GM23248 (cell line): ENCODE data around the gene HDAC4. TPM values are rescaled to one million over a fixed set of nuclear protein-coding genes. Genes with fewer than 3 reads are reported as not detected.

ENCODE experiments used
- DNase-seq: peaks from one replicate; pipeline ENCODE4 v3.0.0-alpha.2; 2015
- H2AFZ ChIP-seq: fragments of 200-600 bp; sonication (generic); 2 replicates; pipeline ENCODE4 v1.6.1; 2016; ENCODE audit warnings: antibody characterized with exemption
- H3F3A ChIP-seq: fragments of 200-600 bp; sonication (generic); 2 replicates; pipeline ENCODE4 v1.6.1; 2016; ENCODE audit warnings: mild to moderate bottlenecking, antibody characterized with exemption, mixed run types; ENCODE audit not compliant: insufficient read depth
- H3K27ac ChIP-seq: fragments of 200-600 bp; sonication (generic); 2 replicates; pipeline ENCODE4 v1.5.1; 2016; ENCODE audit warnings: mild to moderate bottlenecking
- H3K27me3 ChIP-seq: fragments of 200-600 bp; sonication (generic); replicated peaks from 2 replicates; pipeline ENCODE4 v1.6.1; 2016; ENCODE audit warnings: mild to moderate bottlenecking; ENCODE audit not compliant: insufficient read depth
- H3K36me3 ChIP-seq: fragments of 200-600 bp; sonication (generic); 2 replicates; pipeline ENCODE4 v1.6.1; 2016; ENCODE audit warnings: low read depth, mild to moderate bottlenecking
- H3K4me1 ChIP-seq: fragments of 200-600 bp; sonication (generic); 2 replicates; pipeline ENCODE4 v1.6.1; 2016; ENCODE audit warnings: mild to moderate bottlenecking; ENCODE audit not compliant: insufficient read depth
- H3K4me2 ChIP-seq: fragments of 200-600 bp; sonication (generic); one replicate; pipeline ENCODE4 v1.6.1; 2016; ENCODE audit warnings: mild to moderate bottlenecking; ENCODE audit not compliant: unreplicated experiment
- H3K4me3 ChIP-seq: fragments of 200-600 bp; sonication (generic); 2 replicates; pipeline ENCODE4 v1.5.1; 2016; ENCODE audit warnings: mild to moderate bottlenecking
- H3K79me2 ChIP-seq: fragments of 200-600 bp; sonication (generic); 2 replicates; pipeline ENCODE4 v1.6.1; 2016; ENCODE audit warnings: mild to moderate bottlenecking; ENCODE audit not compliant: insufficient read depth
- H3K9ac ChIP-seq: fragments of 200-600 bp; sonication (generic); 2 replicates; pipeline ENCODE4 v1.6.1; 2016; ENCODE audit warnings: mild to moderate bottlenecking
- H3K9me2 ChIP-seq: fragments of 200-600 bp; sonication (generic); 2 replicates; pipeline ENCODE4 v1.6.1; 2016; ENCODE audit warnings: mixed run types, mild to moderate bottlenecking, moderate library complexity; ENCODE audit not compliant: insufficient read depth
- H3K9me3 ChIP-seq: fragments of 200-600 bp; sonication (generic); one replicate; pipeline ENCODE4 v1.6.1; 2017; ENCODE audit warnings: low read depth
- H4K20me1 ChIP-seq: fragments of 200-600 bp; sonication (generic); 2 replicates; pipeline ENCODE4 v1.6.0; 2016; ENCODE audit not compliant: insufficient read depth
- EZH2 ChIP-seq: fragments of 200-600 bp; sonication (generic); IDR thresholded peaks from 2 replicates; pipeline ENCODE4 v1.6.1; 2018; ENCODE audit warnings: antibody characterized with exemption, mild to moderate bottlenecking; ENCODE audit not compliant: insufficient read depth, poor library complexity, severe bottlenecking
- EZH2phosphoT487 ChIP-seq: fragments of 200-600 bp; sonication (generic); IDR thresholded peaks from 2 replicates; pipeline ENCODE4 v1.6.1; 2018; ENCODE audit warnings: antibody characterized with exemption, moderate library complexity, mild to moderate bottlenecking, low read depth; ENCODE audit not compliant: insufficient read depth
- WGBS, 2 experiments: methylation state at CpG; one replicate each; pipeline ENCODE4 v1.1.6; 2015 to 2017; ENCODE audit warnings: low lambda C conversion rate in 2 of 2, low coverage in 1 of 2; ENCODE audit errors: missing lambda C conversion rate in 2 of 2; 5-methylcytosine and 5-hydroxymethylcytosine counted together
- in situ Hi-C: fragments of 300-500 bp; cut with MboI; formaldehyde crosslinking; loops from 2 replicates; pipeline ENCODE4 v1.15.0; 2020
- polyA plus RNA-seq: library from polyadenylated mRNA; unstranded; fragments of >200 nt; fragmentation: Nextera tagmentation; extraction: Ambion mirVana; gene quantifications from 2 replicates; pipeline ENCODE4 v1.2.1, GENCODE V29; 2016
- total RNA-seq: library from RNA; depleted of rRNA; stranded (reverse); fragments of >200 nt; shearing (Covaris generic); gene quantifications from 2 replicates; pipeline ENCODE4 v1.2.3, GENCODE V29; 2014

Gene HDAC4
- total and polyA plus RNA-seq, 2 experiments from 2014 or later = 2.1 to 6.3 TPM

DNA sequence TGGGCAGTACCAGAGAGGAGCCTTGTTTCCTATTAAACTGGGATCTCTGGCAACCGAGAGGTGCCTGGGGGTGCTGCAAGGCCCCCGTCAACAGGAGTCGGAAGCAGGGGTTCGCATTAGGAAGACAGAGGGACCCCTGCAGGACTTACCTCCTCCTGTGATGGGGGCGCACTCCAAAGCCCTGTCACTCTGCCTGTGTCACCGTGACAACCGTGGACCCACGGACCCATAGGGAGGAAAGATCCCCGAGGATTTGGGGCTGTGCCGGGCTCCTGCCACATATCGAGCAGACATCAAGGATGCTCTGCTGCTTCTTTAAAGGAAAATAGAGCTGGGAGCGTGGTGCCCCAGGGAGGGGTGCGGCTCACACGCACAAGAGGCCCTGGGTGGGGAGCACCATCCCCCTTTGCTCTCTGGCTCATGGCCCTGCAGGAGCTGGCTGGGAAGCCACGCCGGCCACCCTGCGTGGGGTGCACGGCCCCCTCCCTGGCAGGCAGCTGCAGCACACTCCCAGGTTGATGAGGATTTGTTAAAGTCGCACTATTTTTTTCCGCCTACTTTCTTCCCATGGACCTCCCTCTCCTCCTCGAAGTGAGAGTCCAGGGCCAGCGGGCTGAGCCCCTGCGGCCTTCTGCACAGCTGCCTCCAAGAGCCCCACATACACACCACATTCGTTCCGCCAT is 385.5 kb downstream of the HDAC4 start:
- WGBS, 2 experiments = 73 to 78% methylated on average over 23 to 25 of the region's 25 CpGs
- no peak for TF ChIP-seq EZH2phosphoT487
- TF ChIP-seq EZH2 = no peak

GRCh38 chr2:239014458-239015217 is 386.2 kb downstream of the HDAC4 start:
- Histone ChIP-seq H3K9me2 (no peaks in the 10 kb centered on the region), H3F3A (no peaks in the 10 kb centered on the region), H3K27ac (no peak overlapping the region), H3K79me2 (no peaks in the 10 kb centered on the region), H3K9ac (no peak overlapping the region), H3K9me3 (no peaks in the 10 kb centered on the region), H2AFZ (no peak overlapping the region), H3K4me3 (no peak overlapping the region), H3K27me3 (peaks cover 7% of the 10 kb centered on the region; the same call in 1 of the 2 replicates), H3K4me1 (no peaks in the 10 kb centered on the region), H4K20me1 (no peaks in the 10 kb centered on the region), H3K36me3 (no peaks in the 10 kb centered on the region), H3K4me2 (no peak overlapping the region)
- TF ChIP-seq EZH2 = no peak
- no peak for TF ChIP-seq EZH2phosphoT487
- in situ Hi-C loops = no loop called here
- no peak for DNase-seq
- WGBS, 2 experiments = 61 to 64% methylated on average over 9 of the region's 9 CpGs

More for the DNA sequence above, 385.5 kb downstream of the HDAC4 start:
- H3K4me3 ChIP-seq = no peak overlapping the region
- no peaks in the 10 kb centered on the region for H3K4me1 ChIP-seq
- H2AFZ ChIP-seq = no peak overlapping the region
- no peaks in the 10 kb centered on the region for H3K79me2 ChIP-seq
- no peak overlapping the region for H3K4me2 ChIP-seq
- no peak for DNase-seq
- H3K9me2 ChIP-seq = no peaks in the 10 kb centered on the region
- no peak overlapping the region for H3K9ac ChIP-seq
- H3K9me3 ChIP-seq = no peaks in the 10 kb centered on the region
- no peak overlapping the region for H3K27ac ChIP-seq
- H4K20me1 ChIP-seq = no peaks in the 10 kb centered on the region
- H3F3A ChIP-seq = no peaks in the 10 kb centered on the region
- in situ Hi-C loops = no loop called here
- H3K36me3 ChIP-seq = no peaks in the 10 kb centered on the region
- peaks cover 9% of the 10 kb centered on the region; the same call in 1 of the 2 replicates for H3K27me3 ChIP-seq

DNA sequence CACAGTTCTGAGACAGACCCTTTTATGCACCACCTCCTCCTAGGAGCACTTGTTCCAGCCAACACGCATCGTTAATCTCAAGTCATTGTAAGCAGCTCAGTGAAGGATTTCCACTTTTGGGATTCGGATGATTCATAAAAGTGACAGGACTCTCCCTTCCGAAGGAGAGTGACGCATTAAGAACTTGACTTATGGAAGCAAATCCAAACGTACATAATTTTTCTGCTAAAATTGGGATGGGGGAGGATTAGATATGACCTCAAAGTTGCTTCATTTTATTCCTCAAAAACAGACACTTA is 387.2 kb downstream of the HDAC4 start:
- H3K27me3 ChIP-seq = 0 out of 2 replicates have a peak, but pooled peaks cover 6% of the 10 kb centered on the region
- H3F3A ChIP-seq = no peaks in the 10 kb centered on the region
- no peaks in the 10 kb centered on the region for H3K9me3 ChIP-seq
- H2AFZ ChIP-seq = no peak overlapping the region
- no peaks in the 10 kb centered on the region for H4K20me1 ChIP-seq
- TF ChIP-seq EZH2phosphoT487 = no peak
- TF ChIP-seq EZH2 = no peak
- in situ Hi-C loops = no loop called here
- no peak overlapping the region for H3K27ac ChIP-seq
- H3K36me3 ChIP-seq = no peaks in the 10 kb centered on the region
- no peaks in the 10 kb centered on the region for H3K79me2 ChIP-seq
- H3K9ac ChIP-seq = no peak overlapping the region
- H3K4me1 ChIP-seq = no peaks in the 10 kb centered on the region
- DNase-seq = no peak
- no peak overlapping the region for H3K4me2 ChIP-seq
- no peaks in the 10 kb centered on the region for H3K9me2 ChIP-seq
- 82 to 84% methylated on average over 6 of the region's 6 CpGs for WGBS, 2 experiments
- no peak overlapping the region for H3K4me3 ChIP-seq

DNA sequence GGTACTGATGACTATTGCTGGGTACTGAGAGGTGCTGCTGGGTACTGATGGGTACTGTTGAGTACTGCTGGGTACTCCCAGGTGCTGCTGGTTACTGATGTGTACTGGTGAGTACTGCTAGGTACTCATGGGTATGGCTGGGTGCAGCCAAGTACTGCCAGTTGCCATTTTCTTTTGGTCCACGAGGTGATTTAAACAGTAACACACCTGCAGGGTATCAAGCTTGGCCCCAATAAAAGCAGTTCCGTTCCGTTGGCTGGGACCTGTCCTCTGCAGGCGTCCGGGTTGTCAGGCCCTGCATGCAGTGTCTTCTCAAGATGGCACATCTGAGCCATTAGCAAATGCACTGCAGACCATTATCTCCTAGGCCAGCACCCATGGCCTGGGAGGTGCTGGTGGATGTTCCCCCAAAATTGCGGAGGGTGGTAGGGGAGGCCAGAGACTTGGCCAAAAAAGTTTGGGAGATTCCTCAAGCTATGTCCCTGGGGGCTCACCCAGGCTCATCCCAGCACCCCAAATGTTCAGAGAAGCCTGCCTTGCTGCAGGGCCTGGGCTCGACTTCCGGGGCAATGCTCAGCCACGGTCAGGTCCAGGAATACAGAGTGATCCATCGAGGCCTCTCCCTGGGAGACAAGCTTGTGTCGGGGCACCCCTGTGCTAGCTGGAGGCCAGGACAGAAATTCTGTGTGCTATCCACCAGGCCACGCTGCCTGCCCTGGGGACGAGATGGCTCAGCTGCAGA is 387.7 kb downstream of the HDAC4 start:
- Histone ChIP-seq H3K36me3 (no peaks in the 10 kb centered on the region), H2AFZ (no peak overlapping the region), H3K9me3 (no peaks in the 10 kb centered on the region), H3K4me1 (no peaks in the 10 kb centered on the region), H4K20me1 (no peaks in the 10 kb centered on the region), H3K4me2 (no peak overlapping the region), H3K9me2 (no peaks in the 10 kb centered on the region), H3K27me3 (0 out of 2 replicates have a peak, but pooled peaks cover 11% of the 10 kb centered on the region), H3K9ac (no peak overlapping the region), H3K4me3 (no peak overlapping the region), H3F3A (no peaks in the 10 kb centered on the region), H3K27ac (no peak overlapping the region), H3K79me2 (no peaks in the 10 kb centered on the region)
- 86 to 89% methylated on average over 13 of the region's 13 CpGs for WGBS, 2 experiments
- no peak for TF ChIP-seq EZH2phosphoT487
- no peak for TF ChIP-seq EZH2
- in situ Hi-C loops = no loop called here
- no peak for DNase-seq
